LNCAP (cell line): ENCODE measurements around the gene FHIT.

Source experiments
- CTCF ChIP-seq: fragments of 450-650 bp; IDR thresholded peaks from 2 replicates; pipeline ENCODE4 v1.5.1; 2017; ENCODE audit warnings: mild to moderate bottlenecking

FHIT gene

DNA sequence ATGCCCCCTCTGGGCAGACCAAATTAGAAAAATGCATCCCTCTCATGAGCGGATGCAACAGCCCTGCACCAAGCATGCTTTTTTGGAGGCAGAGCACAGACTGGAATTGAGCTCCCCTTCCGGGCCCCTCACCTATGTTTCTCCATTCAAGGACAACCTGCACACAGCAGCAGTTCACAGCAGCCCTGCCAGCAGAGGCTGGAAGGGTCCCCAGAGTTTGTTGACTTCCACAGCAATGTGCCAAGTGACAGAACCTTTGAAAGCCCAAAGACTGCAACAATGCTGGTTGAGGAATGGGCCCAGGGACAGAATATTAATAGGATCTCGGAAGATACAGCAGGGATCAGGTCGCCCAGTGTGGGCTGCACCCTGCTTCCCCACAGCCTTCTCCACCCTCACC lies 650.4 kb downstream of the FHIT start:
- no peak for TF ChIP-seq CTCF

DNA sequence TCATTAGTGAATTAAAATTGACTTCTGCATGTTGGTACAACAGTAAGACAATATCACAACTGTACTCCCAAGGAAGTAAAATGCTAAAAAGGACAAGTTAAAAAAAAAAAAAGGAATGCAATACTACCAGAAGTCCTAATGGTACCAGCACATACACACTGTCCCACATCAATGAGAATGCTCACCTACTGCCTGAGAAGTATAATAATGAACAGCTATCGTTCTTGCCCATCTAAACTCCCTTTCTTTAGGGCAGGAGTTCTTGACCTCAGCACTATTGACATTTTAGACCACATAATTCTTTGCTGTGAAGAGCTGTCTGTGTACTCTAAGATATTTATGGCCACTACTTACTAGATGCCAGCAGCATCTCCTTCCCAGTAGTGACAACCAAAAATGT lies 651.7 kb downstream of the FHIT start:
- no peak for TF ChIP-seq CTCF

- no peak for TF ChIP-seq CTCF
Observed at GRCh38 chr3:60598671-60599070, 652.6 kb downstream of the FHIT start.

DNA sequence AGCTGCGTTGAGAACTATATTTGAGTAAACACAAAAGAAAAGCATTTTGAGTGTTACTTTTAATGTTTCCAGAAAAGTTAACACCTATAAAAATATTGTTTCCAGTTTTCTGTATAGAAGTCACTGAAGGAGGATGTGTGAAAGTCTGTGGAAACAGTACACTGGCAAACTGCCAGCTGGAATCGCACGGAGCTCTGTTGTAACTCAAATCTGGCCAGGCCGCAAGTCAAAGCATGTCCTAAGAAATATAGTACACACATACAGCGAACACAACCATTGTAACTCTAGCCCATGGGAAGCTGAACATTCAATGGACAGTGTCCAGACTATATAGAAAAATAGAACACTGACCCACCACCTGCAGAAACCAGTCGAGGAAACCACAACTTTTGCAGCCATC lies 657.2 kb downstream of the FHIT start:
- TF ChIP-seq CTCF: no peak

- TF ChIP-seq CTCF: no peak
Observed at GRCh38 chr3:60591267-60591666, 660.0 kb downstream of the FHIT start.

- TF ChIP-seq CTCF: no peak
Observed at GRCh38 chr3:60588806-60589205, 662.4 kb downstream of the FHIT start.

DNA sequence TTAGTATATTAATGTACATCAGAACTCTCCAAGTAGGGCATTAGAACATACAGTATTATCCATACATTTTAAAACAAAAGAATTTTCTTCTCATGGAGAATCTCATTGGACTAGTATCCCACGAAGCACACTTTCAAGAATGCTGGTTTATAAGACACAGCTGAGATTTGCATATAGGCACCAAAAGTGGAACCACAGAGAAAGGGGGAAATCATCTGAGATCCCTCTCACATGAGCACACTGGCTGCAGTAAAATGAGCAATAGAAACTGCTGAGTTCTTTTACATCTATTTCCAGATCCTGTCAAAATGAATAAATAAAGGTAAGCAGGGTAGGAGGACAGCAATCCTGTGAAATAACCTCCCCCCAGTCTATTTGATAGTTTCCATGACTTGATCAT lies 665.3 kb downstream of the FHIT start:
- TF ChIP-seq CTCF: no peak

GRCh38 chr3:60584250-60584649 lies 667.0 kb downstream of the FHIT start:
- TF ChIP-seq CTCF: no peak
